Immature natural killer cell (primary cell): ENCODE results near the gene MRGPRD. TPM values are rescaled to one million over a fixed set of nuclear protein-coding genes. Genes with fewer than 3 reads are reported as not detected.

Source experiments
- DNase-seq, 3 donors: peaks; one replicate each; pipeline ENCODE4 v3.0.0; 2022; ENCODE audit warnings: mixed read lengths in 1 of 3
- H3K27ac Mint-ChIP-seq, 6 donors: one replicate each; pipeline ENCODE4 v1.8.0; 2020; ENCODE audit warnings: mixed read lengths in 6 of 6, mild to moderate bottlenecking in 5 of 6, inconsistent platforms in 4 of 6, moderate library complexity in 3 of 6
- H3K27me3 Mint-ChIP-seq, 3 donors: one replicate each; pipeline ENCODE4 v1.8.0; 2020 to 2021; ENCODE audit warnings: low read depth in 3 of 3, mild to moderate bottlenecking in 3 of 3, mixed read lengths in 3 of 3, moderate library complexity in 3 of 3, inconsistent platforms in 1 of 3
- H3K36me3 Mint-ChIP-seq, 3 donors: one replicate each; pipeline ENCODE4 v1.8.0; 2020; ENCODE audit warnings: mixed read lengths in 3 of 3, inconsistent platforms in 2 of 3, mild to moderate bottlenecking in 2 of 3
- H3K4me1 Mint-ChIP-seq, 2 donors: one replicate each; pipeline ENCODE4 v1.8.0; 2020; ENCODE audit warnings: inconsistent platforms in 2 of 2, mild to moderate bottlenecking in 2 of 2, mixed read lengths in 2 of 2, moderate library complexity in 1 of 2
- H3K4me3 Mint-ChIP-seq, 5 donors: one replicate each; pipeline ENCODE4 v1.8.0; 2020; ENCODE audit warnings: mild to moderate bottlenecking in 5 of 5, mixed read lengths in 5 of 5, inconsistent platforms in 3 of 5, moderate library complexity in 3 of 5
- H3K9me3 Mint-ChIP-seq, 6 donors: one replicate each; pipeline ENCODE4 v1.8.0; 2020; ENCODE audit warnings: mild to moderate bottlenecking in 6 of 6, mixed read lengths in 6 of 6, inconsistent platforms in 4 of 6, moderate library complexity in 3 of 6
- polyA plus RNA-seq, 3 donors: library from polyadenylated mRNA; unstranded; fragments of 300-500 nt; fragmentation: Illumina TruSeq; gene quantifications; one replicate each; pipeline ENCODE4 v1.2.3, GENCODE V29; 2021

MRGPRD gene, protein sequence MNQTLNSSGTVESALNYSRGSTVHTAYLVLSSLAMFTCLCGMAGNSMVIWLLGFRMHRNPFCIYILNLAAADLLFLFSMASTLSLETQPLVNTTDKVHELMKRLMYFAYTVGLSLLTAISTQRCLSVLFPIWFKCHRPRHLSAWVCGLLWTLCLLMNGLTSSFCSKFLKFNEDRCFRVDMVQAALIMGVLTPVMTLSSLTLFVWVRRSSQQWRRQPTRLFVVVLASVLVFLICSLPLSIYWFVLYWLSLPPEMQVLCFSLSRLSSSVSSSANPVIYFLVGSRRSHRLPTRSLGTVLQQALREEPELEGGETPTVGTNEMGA
- not detected for polyA plus RNA-seq

DNA sequence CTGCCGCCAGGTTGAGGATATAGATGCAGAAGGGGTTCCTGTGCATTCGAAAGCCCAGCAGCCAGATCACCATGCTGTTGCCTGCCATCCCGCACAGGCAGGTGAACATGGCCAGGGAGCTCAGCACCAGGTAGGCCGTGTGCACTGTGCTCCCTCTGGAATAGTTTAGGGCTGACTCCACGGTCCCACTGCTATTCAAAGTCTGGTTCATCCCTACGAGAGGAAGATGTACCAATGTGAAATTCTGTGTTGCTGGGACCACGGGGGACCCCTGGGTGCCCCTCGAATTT lies at the start of gene MRGPRD:
TSS of gene MRGPRD (minus strand) at position 211 of the 290 bp plus-strand sequence. CDS start at position 211, 0 bp downstream.
- peaks cover 0 to 3% (median 0%) of the 10 kb centered on the region in 3 donors for H3K36me3 Mint-ChIP-seq
- no peaks in the 10 kb centered on the region for H3K4me1 Mint-ChIP-seq
- no peak within 1 kb of the TSS for H3K4me3 Mint-ChIP-seq
- H3K27me3 Mint-ChIP-seq: peaks cover 2 to 9% (median 8%) of the 10 kb centered on the region in 3 donors
- H3K27ac Mint-ChIP-seq: no peak within 1 kb of the TSS
- H3K9me3 Mint-ChIP-seq: peaks cover 0 to 4% (median 0%) of the 10 kb centered on the region in 6 donors
- DNase-seq: no peak

DNA sequence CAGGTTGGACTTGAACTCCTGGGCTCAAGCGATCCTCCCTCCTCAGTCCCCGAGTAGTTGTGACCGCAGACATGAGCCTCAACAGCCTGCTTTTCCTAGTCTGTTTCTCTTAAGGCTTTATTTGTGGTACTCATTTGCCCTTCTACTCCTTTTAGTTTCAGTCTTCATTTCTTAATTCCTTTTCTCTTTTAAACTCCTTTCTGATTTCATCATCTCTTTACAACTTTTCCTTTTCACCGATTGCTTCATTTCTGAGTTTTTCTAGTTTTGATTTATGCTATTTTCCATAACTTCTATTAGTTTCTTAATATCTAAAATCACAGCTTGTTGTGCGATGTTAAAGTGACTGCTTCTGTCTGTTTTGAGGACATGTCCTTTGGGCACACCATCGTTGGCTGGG lies 49.5 kb upstream of the MRGPRD start:
- Mint-ChIP-seq H3K27me3 (peaks cover 3 to 6% (median 4%) of the 10 kb centered on the region in 3 donors), H3K27ac (no peak overlapping the region), H3K4me3 (no peak overlapping the region), H3K36me3 (no peaks in the 10 kb centered on the region), H3K4me1 (no peaks in the 10 kb centered on the region), H3K9me3 (no peaks in the 10 kb centered on the region)
- no peak for DNase-seq

DNA sequence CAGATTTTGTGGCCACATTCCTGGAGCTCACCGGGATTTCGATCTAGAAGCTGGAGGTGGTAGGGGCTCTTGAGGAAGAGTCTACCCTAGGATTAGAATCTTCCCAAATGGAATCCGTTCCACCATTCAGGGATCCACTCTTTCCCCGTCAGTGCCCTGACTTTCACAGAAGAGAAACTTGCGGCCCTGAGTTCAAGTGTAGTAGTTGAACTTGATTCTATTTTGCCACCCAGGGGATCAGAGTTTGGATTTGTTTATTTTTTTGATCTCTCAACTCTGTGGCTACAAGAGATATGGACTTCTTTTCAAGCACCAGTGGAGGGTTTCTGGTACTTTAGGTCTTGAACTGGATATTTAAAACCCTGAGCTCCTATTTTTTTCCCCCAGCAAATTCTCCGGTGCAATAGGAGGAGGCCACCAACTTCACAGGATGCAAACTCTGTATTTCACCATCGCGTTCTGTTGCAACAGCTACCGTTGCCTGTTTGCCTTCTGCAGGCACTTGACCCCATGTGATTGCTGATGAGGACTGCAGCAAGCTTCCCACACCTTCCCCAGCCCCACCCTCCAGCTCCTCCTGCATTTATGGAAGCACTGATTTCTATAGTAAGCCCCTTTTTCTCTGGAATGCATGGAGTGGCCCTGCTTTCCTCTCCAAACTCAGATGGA lies 47.1 kb upstream of the MRGPRD start:
- Mint-ChIP-seq H3K4me1 (no peaks in the 10 kb centered on the region), H3K4me3 (no peak overlapping the region), H3K36me3 (no peaks in the 10 kb centered on the region), H3K27ac (no peak overlapping the region), H3K27me3 (peaks cover 3 to 12% (median 5%) of the 10 kb centered on the region in 3 donors), H3K9me3 (no peaks in the 10 kb centered on the region)
- no peak for DNase-seq

DNA sequence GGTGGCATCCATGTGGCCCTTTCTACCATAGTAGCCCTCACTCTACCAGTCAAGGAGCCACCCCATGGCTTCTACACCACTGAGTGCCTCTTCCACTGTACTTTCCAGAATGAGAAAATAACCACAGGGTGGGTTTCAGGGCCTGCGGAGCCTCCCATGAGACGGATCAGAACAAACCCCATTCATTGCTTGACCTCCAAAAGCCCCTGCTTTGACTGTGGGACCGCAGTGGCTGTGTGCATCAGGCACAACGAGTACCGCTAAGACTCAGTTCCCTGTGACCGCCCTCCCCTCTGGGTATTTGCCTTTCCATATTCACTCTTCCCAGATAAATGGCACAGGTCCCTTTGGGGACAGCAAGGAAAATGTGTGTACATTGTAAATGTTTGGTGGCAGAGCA lies 43.7 kb upstream of the MRGPRD start:
- no peaks in the 10 kb centered on the region for H3K36me3 Mint-ChIP-seq
- peaks cover 3 to 7% (median 5%) of the 10 kb centered on the region in 3 donors for H3K27me3 Mint-ChIP-seq
- no peak for DNase-seq
- no peak overlapping the region for H3K4me3 Mint-ChIP-seq
- H3K9me3 Mint-ChIP-seq: no peaks in the 10 kb centered on the region
- H3K4me1 Mint-ChIP-seq: no peaks in the 10 kb centered on the region
- H3K27ac Mint-ChIP-seq: no peak overlapping the region

DNA sequence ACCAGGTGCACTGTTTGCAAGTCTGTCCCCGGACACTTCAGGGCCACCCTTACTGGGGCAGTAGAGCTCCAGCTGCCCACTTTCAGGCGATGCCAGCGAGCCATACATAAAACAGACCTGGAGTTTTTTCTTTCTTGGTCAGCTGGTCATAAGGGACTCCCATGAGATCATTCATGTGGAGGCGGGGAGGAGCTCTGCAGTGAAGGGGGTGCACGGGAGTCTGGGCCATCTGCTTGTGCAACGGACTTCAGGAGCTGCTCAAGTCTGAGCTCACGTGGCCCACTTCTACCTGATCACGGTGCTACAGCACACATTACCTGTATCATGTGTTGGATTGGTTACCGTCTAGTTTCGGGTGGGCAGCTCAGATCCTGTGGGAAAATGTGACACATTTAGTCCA lies 41.5 kb upstream of the MRGPRD start:
- H3K36me3 Mint-ChIP-seq: no peaks in the 10 kb centered on the region
- DNase-seq: no peak
- no peaks in the 10 kb centered on the region for H3K4me1 Mint-ChIP-seq
- no peak overlapping the region for H3K27ac Mint-ChIP-seq
- H3K9me3 Mint-ChIP-seq: peaks cover 0 to 1% (median 0%) of the 10 kb centered on the region in 6 donors
- peaks cover 1 to 7% (median 5%) of the 10 kb centered on the region in 3 donors for H3K27me3 Mint-ChIP-seq
- no peak overlapping the region for H3K4me3 Mint-ChIP-seq

DNA sequence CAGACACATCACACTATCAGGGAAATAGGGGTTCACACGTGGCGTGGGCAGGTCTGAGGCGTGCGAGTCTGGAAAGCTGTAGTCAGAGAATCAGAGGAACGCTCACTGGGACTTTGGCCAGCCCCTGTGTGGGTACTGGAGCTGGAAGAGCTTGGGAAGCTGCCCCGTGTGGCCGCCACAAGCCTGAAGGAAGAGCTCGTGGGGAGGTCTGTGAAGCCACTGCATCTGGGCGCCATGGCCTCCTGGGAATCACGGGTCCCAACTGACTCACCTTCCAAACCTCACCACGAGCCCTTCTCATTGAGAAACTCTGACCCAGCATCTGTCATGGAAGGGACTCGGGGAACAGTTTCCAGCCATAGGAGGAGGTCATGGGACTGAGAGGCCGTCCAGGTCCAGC lies 38.1 kb upstream of the MRGPRD start:
- no peak for DNase-seq
- Mint-ChIP-seq H3K36me3 (no peaks in the 10 kb centered on the region), H3K9me3 (peaks cover 0 to 1% (median 0%) of the 10 kb centered on the region in 6 donors), H3K27me3 (peaks cover 0 to 5% (median 2%) of the 10 kb centered on the region in 3 donors), H3K27ac (peak overlapping the region in 1 of 6 donors; percentile 64), H3K4me3 (no peak overlapping the region), H3K4me1 (no peaks in the 10 kb centered on the region)

DNA sequence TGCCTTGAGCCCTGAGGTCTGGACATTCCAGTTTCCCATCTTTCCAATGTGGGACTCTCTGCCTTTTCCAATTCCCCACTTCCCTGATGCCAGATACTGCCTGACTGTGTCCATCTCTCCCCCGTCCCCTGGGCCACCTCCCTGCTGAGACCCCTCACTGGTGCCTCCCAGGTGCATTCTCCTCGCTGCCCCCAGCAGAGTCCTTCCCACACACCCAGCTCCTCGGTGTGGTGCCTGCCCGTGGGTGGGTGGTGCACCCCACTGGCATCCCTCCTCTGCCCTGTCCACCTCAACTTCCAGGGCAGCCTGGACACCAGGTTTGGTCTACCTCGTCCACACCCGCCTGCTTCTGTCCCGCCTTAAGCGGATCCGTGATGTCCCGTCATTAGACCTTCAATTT lies 37.2 kb upstream of the MRGPRD start:
- Mint-ChIP-seq H3K27ac (no peak overlapping the region), H3K4me1 (no peaks in the 10 kb centered on the region), H3K4me3 (no peak overlapping the region), H3K27me3 (peaks cover 0 to 6% (median 3%) of the 10 kb centered on the region in 3 donors), H3K9me3 (peaks cover 0 to 1% (median 0%) of the 10 kb centered on the region in 6 donors), H3K36me3 (no peaks in the 10 kb centered on the region)
- DNase-seq: no peak

DNA sequence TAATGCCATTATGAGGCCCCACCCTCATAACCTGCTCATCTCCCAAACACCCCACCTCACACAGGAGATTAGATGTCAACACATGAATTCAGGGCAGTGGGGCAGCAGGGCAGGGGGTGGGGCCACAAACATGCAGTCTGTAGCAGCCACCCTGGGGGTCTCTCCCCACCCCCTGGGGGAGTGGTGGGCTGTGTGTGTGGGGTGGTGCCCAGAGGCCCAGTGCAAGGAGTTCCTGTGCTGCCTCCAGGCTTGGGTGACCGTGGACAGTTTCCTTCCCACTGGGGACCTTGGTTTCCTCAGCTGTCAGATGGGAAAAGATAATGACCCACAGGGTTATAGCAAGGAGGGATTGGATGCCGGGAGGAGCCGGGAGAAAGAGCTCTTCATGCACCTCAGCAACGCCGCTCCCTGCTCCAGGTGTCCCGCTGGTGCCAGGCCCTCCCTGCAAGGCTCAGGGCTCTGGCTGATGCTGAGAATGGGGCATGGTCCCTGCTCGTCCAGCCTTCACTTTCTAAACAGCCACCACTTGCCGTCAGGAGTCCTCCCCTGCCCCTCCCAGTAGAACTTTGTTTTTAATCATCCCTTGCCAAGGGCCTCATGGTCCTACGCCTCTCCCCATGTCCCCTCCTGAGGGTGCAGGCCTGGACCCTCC lies 34.2 kb upstream of the MRGPRD start:
- DNase-seq: no peak
- Mint-ChIP-seq H3K4me3 (no peak overlapping the region), H3K4me1 (peaks cover 0 to 1% of the 10 kb centered on the region in 2 donors), H3K36me3 (no peaks in the 10 kb centered on the region), H3K27me3 (peaks cover 2 to 7% (median 6%) of the 10 kb centered on the region in 3 donors), H3K27ac (no peak overlapping the region), H3K9me3 (peaks cover 0 to 1% (median 0%) of the 10 kb centered on the region in 6 donors)

DNA sequence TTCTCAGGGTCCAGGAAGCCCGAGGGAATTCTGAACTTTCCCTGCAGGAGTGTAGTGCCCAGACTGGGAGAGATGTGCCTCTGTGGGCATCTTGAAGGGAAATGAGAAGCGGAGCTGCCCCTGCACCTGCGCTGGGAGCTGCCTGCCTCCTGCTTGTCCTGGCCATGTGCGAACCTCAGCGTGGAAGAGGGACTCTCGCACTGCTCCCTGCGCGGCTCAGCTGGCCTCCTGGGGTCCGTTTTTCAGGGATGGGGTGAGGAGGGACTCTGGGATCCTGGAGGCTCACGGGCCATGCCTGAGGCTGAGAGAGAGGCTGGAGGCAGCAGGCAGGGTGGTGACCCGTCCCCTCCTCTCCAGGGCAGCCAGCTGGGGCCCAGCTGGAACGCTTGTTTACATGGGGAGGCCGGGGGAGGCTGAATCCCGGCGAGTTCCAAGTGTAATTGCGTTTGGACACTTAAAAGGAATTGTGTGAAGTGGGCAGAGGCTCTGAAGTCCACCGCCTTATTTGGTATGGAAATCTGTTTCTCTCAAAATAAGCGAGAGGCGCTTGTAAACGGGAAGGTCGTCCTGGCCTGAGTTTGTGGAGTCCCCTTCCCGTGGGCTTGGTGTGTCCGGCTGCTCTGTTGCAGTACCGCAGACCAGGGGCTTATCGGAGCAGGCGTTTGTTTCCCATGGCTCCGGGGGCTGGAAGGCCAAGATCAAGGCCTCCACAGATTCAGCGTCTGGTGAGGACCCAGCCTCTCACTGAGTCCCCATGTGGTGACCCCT lies 33.5 kb upstream of the MRGPRD start:
- Mint-ChIP-seq H3K27ac (no peak overlapping the region), H3K4me1 (peaks cover 0 to 1% of the 10 kb centered on the region in 2 donors), H3K27me3 (peaks cover 2 to 8% (median 7%) of the 10 kb centered on the region in 3 donors), H3K9me3 (peaks cover 0 to 1% (median 0%) of the 10 kb centered on the region in 6 donors), H3K4me3 (no peak overlapping the region), H3K36me3 (no peaks in the 10 kb centered on the region)
- no peak for DNase-seq

DNA sequence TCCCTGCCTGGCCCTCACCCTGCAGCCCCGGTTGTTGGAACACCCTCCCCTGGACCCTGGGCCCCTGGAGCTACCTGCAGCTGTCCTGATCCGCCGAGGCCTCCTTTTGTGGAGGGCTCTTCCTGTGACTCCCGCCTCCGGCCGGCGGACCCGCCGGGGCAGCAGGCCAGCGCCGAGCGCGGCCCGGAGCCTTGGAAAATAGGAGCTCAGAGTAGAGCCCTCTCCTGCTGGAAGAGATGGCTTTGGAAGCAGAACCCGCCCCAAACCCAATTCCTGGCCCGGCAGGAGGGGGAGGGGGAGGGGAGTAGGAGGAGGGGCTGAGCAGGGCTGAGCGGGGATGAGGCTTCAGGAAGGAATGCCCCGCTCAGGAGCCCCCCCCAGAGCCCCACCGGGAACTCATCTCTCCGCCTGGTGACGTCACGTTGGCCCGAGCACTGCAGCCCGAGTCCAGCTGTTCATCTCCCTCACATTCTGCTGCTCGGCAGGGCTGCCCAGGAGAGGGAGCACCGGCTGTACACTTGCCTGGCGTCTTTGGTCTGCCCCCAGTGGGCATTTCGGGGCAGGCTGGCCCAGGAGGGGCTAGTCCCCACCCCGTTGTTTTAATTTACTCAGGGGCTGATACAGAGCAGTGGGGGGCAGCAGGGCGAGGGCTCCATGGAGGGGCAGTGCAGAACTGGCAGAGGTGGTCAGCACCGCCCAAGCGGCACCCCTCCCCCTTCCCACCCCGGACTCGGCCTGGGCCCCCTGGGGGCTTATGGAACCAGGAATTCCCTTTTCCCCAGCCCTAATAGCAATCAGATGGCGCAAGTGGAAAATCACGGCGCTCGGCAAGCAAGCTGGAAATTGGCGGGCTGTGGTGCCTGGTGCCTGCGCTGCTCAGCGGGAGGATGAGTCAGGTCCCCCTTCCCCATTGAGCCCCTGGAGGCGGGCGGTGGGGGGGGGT lies 32.5 kb upstream of the MRGPRD start, which contains the start of gene MRGPRF:
TSS of gene MRGPRF (minus strand) at position 238 of the 943 bp plus-strand sequence. CDS start 3,345 bp downstream, outside the sequence.
- Mint-ChIP-seq H3K4me1 (peaks cover 0 to 1% of the 10 kb centered on the region in 2 donors), H3K36me3 (no peaks in the 10 kb centered on the region), H3K27ac (no peak within 1 kb of the TSS), H3K4me3 (no peak within 1 kb of the TSS), H3K9me3 (no peaks in the 10 kb centered on the region), H3K27me3 (peaks cover 3 to 11% (median 7%) of the 10 kb centered on the region in 3 donors)
- no peak for DNase-seq

DNA sequence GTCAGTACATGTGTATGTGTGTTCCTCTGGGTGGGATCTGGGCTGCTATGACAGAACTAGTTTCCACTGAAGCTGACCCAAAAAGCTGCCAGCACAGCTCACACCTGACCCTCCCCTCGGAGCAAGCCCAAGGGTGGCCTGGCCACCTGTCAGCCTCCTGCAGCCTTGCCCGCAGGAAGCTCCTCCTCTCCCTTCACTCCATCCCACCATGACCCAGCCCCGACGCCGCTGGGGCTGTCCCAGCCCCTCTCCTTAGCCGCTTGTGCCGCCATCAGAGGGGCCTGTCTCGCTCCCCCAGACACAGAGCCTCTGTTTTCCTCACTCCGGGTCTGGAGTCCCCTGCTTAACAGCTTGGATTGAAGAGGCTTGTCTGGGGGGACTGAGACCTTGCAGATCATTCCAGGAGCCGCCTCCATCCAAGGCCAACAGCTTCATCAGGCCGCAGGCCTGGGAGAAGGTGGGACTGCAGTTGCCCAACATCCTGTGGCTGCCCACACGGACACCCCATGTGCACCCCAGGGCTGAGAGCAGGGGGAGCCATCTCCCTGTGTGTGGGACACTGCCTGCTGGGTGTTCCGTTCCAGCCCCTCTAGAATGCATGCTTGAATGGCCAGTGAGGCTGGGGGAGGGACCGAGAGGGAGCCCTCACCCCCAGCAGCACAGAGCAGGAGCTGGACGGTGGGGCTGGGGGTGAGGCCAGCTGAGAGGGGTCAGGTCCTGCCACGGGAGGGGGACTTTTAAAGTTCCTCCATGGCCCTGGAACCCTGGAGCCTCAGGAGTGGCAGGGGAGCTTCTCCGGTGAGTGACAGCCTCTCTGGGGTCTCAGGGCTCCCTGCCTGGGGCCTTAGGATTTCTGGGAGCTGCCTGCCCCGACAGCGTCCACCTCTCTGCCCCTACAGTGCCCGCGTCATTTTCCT lies 31.6 kb upstream of the MRGPRD start:
- no peak overlapping the region for H3K27ac Mint-ChIP-seq
- H3K9me3 Mint-ChIP-seq: no peaks in the 10 kb centered on the region
- no peak for DNase-seq
- H3K4me1 Mint-ChIP-seq: peaks cover 0 to 1% of the 10 kb centered on the region in 2 donors
- H3K36me3 Mint-ChIP-seq: no peaks in the 10 kb centered on the region
- no peak overlapping the region for H3K4me3 Mint-ChIP-seq
- peaks cover 3 to 11% (median 7%) of the 10 kb centered on the region in 3 donors for H3K27me3 Mint-ChIP-seq

DNA sequence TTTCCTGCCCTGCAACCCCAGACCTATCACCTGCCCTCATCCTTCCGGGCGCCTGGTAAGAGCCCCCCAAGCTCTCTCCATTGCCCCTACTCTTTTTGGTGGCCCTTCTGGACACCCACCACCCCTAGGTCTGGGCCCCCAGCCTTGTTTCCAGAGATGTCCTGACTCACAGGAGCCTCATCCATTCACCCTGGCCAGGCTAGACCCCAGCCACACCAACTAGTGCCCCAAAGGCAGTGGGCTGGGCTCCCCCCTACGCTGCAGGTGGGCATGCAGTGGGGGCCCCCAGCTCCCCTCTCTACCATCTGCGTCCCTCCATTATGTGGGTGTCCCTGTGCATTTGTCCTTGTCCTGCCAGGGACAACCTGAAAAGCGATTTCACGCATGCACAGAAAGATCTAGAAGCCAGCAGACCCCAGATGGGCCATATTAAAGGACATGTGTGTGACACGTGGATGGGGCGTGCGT lies 30.9 kb upstream of the MRGPRD start:
- no peaks in the 10 kb centered on the region for H3K9me3 Mint-ChIP-seq
- peaks cover 0 to 1% of the 10 kb centered on the region in 2 donors for H3K4me1 Mint-ChIP-seq
- no peaks in the 10 kb centered on the region for H3K36me3 Mint-ChIP-seq
- peak overlapping the region in 1 of 5 donors; percentile 7 for H3K4me3 Mint-ChIP-seq
- DNase-seq: no peak
- H3K27me3 Mint-ChIP-seq: peaks cover 5 to 11% (median 6%) of the 10 kb centered on the region in 3 donors
- no peak overlapping the region for H3K27ac Mint-ChIP-seq
